ENCODE results near the gene CCL16. TPM values are rescaled to one million over a fixed set of nuclear protein-coding genes. Genes with fewer than 3 reads are reported as not detected.

The CCL16 gene
- total RNA-seq, 1 donor from 2014 or later, result not detected

- no peak for DNase-seq (ENCODE audit: low spot score)
- H3K36me3 Mint-ChIP-seq (ENCODE audit: low read depth, unreplicated experiment), result no peaks in the 10 kb centered on the region
- no peaks in the 10 kb centered on the region for H3K27me3 Mint-ChIP-seq (ENCODE audit: unreplicated experiment)
- no peak for TF ChIP-seq CTCF (IDR thresholded peaks at IDR 0.05; ENCODE audit: unreplicated experiment)
- no peak overlapping the region for H3K27ac Mint-ChIP-seq (ENCODE audit: unreplicated experiment)
- H3K9me3 Mint-ChIP-seq (ENCODE audit: unreplicated experiment), result no peaks in the 10 kb centered on the region
- no peak overlapping the region for H3K4me3 Mint-ChIP-seq (ENCODE audit: unreplicated experiment)
- peaks cover 26% of the 10 kb centered on the region for H3K4me1 Mint-ChIP-seq (ENCODE audit: unreplicated experiment)
Measured at GRCh38 chr17:35972535-35972934, 8.8 kb downstream of the CCL16 start.

GRCh38 chr17:35972066-35972465 is 9.2 kb downstream of the CCL16 start:
- peaks cover 26% of the 10 kb centered on the region for H3K4me1 Mint-ChIP-seq (ENCODE audit: unreplicated experiment)
- no peaks in the 10 kb centered on the region for H3K27me3 Mint-ChIP-seq (ENCODE audit: unreplicated experiment)
- no peak for DNase-seq (ENCODE audit: low spot score)
- H3K4me3 Mint-ChIP-seq (ENCODE audit: unreplicated experiment), result no peak overlapping the region
- TF ChIP-seq CTCF (IDR thresholded peaks at IDR 0.05; ENCODE audit: unreplicated experiment), result no peak
- no peaks in the 10 kb centered on the region for H3K9me3 Mint-ChIP-seq (ENCODE audit: unreplicated experiment)
- H3K36me3 Mint-ChIP-seq (ENCODE audit: low read depth, unreplicated experiment), result no peaks in the 10 kb centered on the region
- H3K27ac Mint-ChIP-seq (ENCODE audit: unreplicated experiment), result no peak overlapping the region

- H3K4me3 Mint-ChIP-seq (ENCODE audit: unreplicated experiment), result no peak overlapping the region
- H3K27ac Mint-ChIP-seq (ENCODE audit: unreplicated experiment), result no peak overlapping the region
- no peaks in the 10 kb centered on the region for H3K36me3 Mint-ChIP-seq (ENCODE audit: low read depth, unreplicated experiment)
- no peaks in the 10 kb centered on the region for H3K9me3 Mint-ChIP-seq (ENCODE audit: unreplicated experiment)
- peak; percentile 83 for DNase-seq (ENCODE audit: low spot score)
- no peaks in the 10 kb centered on the region for H3K27me3 Mint-ChIP-seq (ENCODE audit: unreplicated experiment)
- peaks cover 26% of the 10 kb centered on the region for H3K4me1 Mint-ChIP-seq (ENCODE audit: unreplicated experiment)
- TF ChIP-seq CTCF (IDR thresholded peaks at IDR 0.05; ENCODE audit: unreplicated experiment), result peak; percentile 89
Measured at GRCh38 chr17:35969558-35970380, 11.5 kb downstream of the CCL16 start.

- Mint-ChIP-seq H3K36me3 (ENCODE audit: low read depth, unreplicated experiment) (no peaks in the 10 kb centered on the region), H3K4me3 (ENCODE audit: unreplicated experiment) (no peak overlapping the region), H3K27ac (ENCODE audit: unreplicated experiment) (no peak overlapping the region), H3K4me1 (ENCODE audit: unreplicated experiment) (peaks cover 21% of the 10 kb centered on the region), H3K9me3 (ENCODE audit: unreplicated experiment) (no peaks in the 10 kb centered on the region), H3K27me3 (ENCODE audit: unreplicated experiment) (no peaks in the 10 kb centered on the region)
- TF ChIP-seq CTCF (IDR thresholded peaks at IDR 0.05; ENCODE audit: unreplicated experiment), result no peak
- no peak for DNase-seq (ENCODE audit: low spot score)
Measured at GRCh38 chr17:35968520-35969054, 12.7 kb downstream of the CCL16 start.

- no peaks in the 10 kb centered on the region for H3K36me3 Mint-ChIP-seq (ENCODE audit: low read depth, unreplicated experiment)
Measured at GRCh38 chr17:35965272-35965671, 16.0 kb downstream of the CCL16 start.

More at GRCh38 chr17:35965272-35965671, 16.0 kb downstream of the CCL16 start:
- no peak for DNase-seq (ENCODE audit: low spot score)
- no peaks in the 10 kb centered on the region for H3K27me3 Mint-ChIP-seq (ENCODE audit: unreplicated experiment)
- TF ChIP-seq CTCF (IDR thresholded peaks at IDR 0.05; ENCODE audit: unreplicated experiment), result no peak
- no peaks in the 10 kb centered on the region for H3K9me3 Mint-ChIP-seq (ENCODE audit: unreplicated experiment)
- H3K27ac Mint-ChIP-seq (ENCODE audit: unreplicated experiment), result no peak overlapping the region
- no peaks in the 10 kb centered on the region for H3K4me1 Mint-ChIP-seq (ENCODE audit: unreplicated experiment)
- no peak overlapping the region for H3K4me3 Mint-ChIP-seq (ENCODE audit: unreplicated experiment)

Measured in endothelial cell (in vitro differentiated cells).